Glutamatergic neuron (in vitro differentiated cells): ENCODE data around the gene SH3GL2. TPM values are rescaled to one million over a fixed set of nuclear protein-coding genes. Genes with fewer than 3 reads are reported as not detected.

Experiments
- DNase-seq: peaks from one replicate; pipeline ENCODE4 v3.0.0; 2022
- H3K27ac Mint-ChIP-seq: one replicate; pipeline ENCODE4 v1.8.0; 2020; ENCODE audit warnings: mild to moderate bottlenecking, mixed read lengths, inconsistent platforms; ENCODE audit not compliant: unreplicated experiment
- H3K27me3 Mint-ChIP-seq: one replicate; pipeline ENCODE4 v1.8.0; 2020; ENCODE audit warnings: mild to moderate bottlenecking, moderate library complexity, mixed read lengths, inconsistent platforms; ENCODE audit not compliant: unreplicated experiment
- H3K36me3 Mint-ChIP-seq: one replicate; pipeline ENCODE4 v1.8.0; 2020; ENCODE audit warnings: mild to moderate bottlenecking, mixed read lengths, inconsistent platforms; ENCODE audit not compliant: unreplicated experiment
- H3K4me1 Mint-ChIP-seq: one replicate; pipeline ENCODE4 v1.8.0; 2020; ENCODE audit warnings: mild to moderate bottlenecking, low read depth, mixed read lengths, inconsistent platforms; ENCODE audit not compliant: unreplicated experiment
- H3K4me3 Mint-ChIP-seq: one replicate; pipeline ENCODE4 v1.8.0; 2020; ENCODE audit warnings: mild to moderate bottlenecking, mixed read lengths, inconsistent platforms; ENCODE audit not compliant: unreplicated experiment
- H3K9me3 Mint-ChIP-seq: one replicate; pipeline ENCODE4 v1.8.0; 2020; ENCODE audit warnings: mild to moderate bottlenecking, moderate library complexity, mixed read lengths, inconsistent platforms; ENCODE audit not compliant: unreplicated experiment
- total RNA-seq: library from RNA; stranded (reverse); fragmentation: NEBNext Ultra II Directional; extraction: Animal tissue kit (Norgen Biotek cat#: 25700); gene quantifications from one replicate; pipeline ENCODE4 v1.2.1, GENCODE V29; 2021; ENCODE audit not compliant: unreplicated experiment
- TF ChIP-seq, protein P1 (sequence below): fragments of 200-600 bp; sonication (generic); IDR thresholded peaks from one replicate; pipeline ENCODE4 v1.5.0; 2021; ENCODE audit not compliant: partially characterized antibody, unreplicated experiment

Gene SH3GL2
- total RNA-seq, 1 donor from 2014 or later = 8.1 TPM

DNA sequence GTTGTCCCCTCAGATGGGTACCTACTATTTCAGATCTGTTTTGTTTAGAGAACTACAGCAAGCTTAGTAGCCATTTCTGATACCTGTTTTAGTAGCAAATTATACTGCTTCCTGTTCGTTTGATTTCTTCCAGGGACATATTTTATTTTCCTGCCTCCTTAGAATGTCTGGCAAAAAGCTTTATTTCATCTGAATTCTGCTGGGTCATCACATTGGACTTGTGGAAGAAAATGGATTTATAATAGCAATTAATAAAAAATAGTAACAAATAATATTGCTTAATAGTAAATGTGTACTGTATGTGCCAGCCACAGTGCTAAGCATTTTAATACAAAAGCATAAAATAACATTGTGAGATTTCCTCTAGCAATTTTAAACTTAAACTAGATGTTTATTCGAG is 79.4 kb downstream of the SH3GL2 start:
- TF ChIP-seq, protein P1, sequence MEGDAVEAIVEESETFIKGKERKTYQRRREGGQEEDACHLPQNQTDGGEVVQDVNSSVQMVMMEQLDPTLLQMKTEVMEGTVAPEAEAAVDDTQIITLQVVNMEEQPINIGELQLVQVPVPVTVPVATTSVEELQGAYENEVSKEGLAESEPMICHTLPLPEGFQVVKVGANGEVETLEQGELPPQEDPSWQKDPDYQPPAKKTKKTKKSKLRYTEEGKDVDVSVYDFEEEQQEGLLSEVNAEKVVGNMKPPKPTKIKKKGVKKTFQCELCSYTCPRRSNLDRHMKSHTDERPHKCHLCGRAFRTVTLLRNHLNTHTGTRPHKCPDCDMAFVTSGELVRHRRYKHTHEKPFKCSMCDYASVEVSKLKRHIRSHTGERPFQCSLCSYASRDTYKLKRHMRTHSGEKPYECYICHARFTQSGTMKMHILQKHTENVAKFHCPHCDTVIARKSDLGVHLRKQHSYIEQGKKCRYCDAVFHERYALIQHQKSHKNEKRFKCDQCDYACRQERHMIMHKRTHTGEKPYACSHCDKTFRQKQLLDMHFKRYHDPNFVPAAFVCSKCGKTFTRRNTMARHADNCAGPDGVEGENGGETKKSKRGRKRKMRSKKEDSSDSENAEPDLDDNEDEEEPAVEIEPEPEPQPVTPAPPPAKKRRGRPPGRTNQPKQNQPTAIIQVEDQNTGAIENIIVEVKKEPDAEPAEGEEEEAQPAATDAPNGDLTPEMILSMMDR = no peak
- DNase-seq = no peak
- Mint-ChIP-seq H3K27ac (no peak overlapping the region), H3K36me3 (no peaks in the 10 kb centered on the region), H3K27me3 (no peaks in the 10 kb centered on the region), H3K4me3 (no peak overlapping the region), H3K9me3 (no peaks in the 10 kb centered on the region), H3K4me1 (peaks cover 7% of the 10 kb centered on the region)

DNA sequence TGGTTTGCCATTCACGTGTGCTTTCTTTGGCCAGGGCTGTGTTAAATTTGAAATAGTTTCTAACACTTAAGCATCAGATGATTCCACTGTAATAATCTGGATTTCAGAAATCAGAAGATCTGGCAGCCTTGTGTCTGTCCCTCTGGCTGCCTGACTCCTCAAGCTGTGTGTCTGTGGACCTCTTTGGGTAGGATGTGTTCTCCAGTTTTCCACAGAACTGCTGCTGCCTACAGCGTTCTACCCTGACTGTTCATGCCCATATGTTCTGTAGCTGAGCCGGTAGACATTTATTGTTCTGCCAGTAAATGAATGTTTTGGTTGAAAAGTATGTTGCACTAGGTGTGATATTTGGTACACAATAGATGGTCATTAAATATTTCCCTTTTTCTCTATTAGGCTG is 81.3 kb downstream of the SH3GL2 start:
- H3K27ac Mint-ChIP-seq = no peak overlapping the region
- H3K9me3 Mint-ChIP-seq = no peaks in the 10 kb centered on the region
- no peaks in the 10 kb centered on the region for H3K36me3 Mint-ChIP-seq

DNA sequence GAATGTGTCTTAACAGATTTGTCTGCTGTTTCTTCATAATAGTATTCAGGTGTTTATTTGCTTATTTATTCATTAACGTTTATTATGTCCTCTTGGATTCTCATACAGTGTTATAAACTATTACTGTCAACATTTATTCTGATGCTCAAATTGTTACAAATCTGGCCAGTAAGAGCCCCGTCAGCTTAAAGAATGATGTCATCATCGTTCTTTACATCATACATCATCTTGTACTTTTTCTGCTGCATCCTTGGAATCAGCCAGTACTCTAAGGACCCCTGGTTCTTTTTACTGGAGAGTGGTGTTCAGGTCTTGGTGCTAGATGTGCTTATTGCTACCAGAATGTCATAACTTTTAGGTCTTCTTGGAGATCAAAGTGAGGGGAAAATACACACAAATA is 86.6 kb downstream of the SH3GL2 start:
- Mint-ChIP-seq H3K4me1 (no peaks in the 10 kb centered on the region), H3K27ac (no peak overlapping the region), H3K9me3 (no peaks in the 10 kb centered on the region), H3K36me3 (no peaks in the 10 kb centered on the region), H3K4me3 (no peak overlapping the region), H3K27me3 (no peaks in the 10 kb centered on the region)
- TF ChIP-seq, protein P1 = no peak
- no peak for DNase-seq

More for the DNA sequence above, 81.3 kb downstream of the SH3GL2 start:
- Mint-ChIP-seq H3K27me3 (no peaks in the 10 kb centered on the region), H3K4me1 (peaks cover 3% of the 10 kb centered on the region), H3K4me3 (no peak overlapping the region)
- TF ChIP-seq, protein P1 = no peak
- no peak for DNase-seq

DNA sequence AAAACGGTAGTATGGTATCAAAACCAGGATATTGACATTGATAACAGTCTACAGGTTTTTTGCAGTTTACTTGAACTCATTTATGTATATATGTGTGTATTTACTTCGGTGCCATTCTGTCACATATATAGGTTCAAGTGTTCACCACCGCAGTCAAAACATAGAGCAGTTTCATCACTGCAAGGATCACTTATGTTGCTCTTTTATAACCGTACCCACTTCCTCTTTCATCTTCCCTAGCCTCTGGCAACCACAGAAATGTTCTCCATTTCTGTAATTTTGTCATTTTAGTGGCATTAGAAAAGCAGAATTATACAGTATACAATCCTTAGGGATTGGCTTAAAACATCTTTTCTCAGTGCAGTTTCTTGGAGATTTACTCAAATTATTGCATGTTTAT is 90.3 kb downstream of the SH3GL2 start:
- TF ChIP-seq, protein P1 = no peak
- Mint-ChIP-seq H3K36me3 (no peaks in the 10 kb centered on the region), H3K9me3 (no peaks in the 10 kb centered on the region), H3K4me1 (no peaks in the 10 kb centered on the region), H3K4me3 (no peak overlapping the region), H3K27ac (no peak overlapping the region), H3K27me3 (no peaks in the 10 kb centered on the region)
- no peak for DNase-seq

DNA sequence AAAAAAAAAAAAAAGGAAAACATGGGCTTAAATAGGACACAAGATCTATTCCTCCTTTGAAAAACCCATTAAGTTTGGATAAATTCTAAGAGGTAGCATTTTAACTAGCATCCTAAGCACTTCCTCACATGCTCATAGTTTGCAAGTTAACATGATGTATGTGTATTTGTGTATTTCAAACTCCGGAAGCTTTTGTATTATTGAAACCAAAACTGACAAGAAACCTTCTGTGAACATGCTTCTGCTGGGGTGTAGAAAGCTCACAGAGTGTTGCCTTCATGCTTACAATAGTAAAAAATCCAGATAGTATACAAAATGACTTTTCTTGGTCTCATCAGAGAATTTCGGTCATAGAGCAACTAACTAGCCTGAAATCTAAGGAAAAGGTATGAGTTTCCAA is 103.8 kb downstream of the SH3GL2 start:
- TF ChIP-seq, protein P1 = no peak
- DNase-seq = no peak
- Mint-ChIP-seq H3K4me1 (no peaks in the 10 kb centered on the region), H3K27ac (no peak overlapping the region), H3K4me3 (no peak overlapping the region), H3K36me3 (no peaks in the 10 kb centered on the region), H3K27me3 (peaks cover 2% of the 10 kb centered on the region), H3K9me3 (no peaks in the 10 kb centered on the region)
